Right cardiac atrium (tissue), 5 donors: Measurements from ENCODE around the gene PICALM. TPM values are rescaled to one million over a fixed set of nuclear protein-coding genes. Genes with fewer than 3 reads are reported as not detected.

ENCODE experiments used
- ATAC-seq, 2 donors: fragments of 200-7000 bp; cut with Tn5 transposase; one replicate each; pipeline versions ENCODE4 v1.8.0 to v1.9.1; 2020; ENCODE audit warnings: moderate library complexity in 2 of 2, mild to moderate bottlenecking in 1 of 2
- DNase-seq, 3 donors: peaks; one replicate each; pipeline ENCODE4 v3.0.0-alpha.2; 2020
- H3K27ac ChIP-seq: one replicate; pipeline ENCODE4 v1.5.1; 2013; ENCODE audit warnings: mild to moderate bottlenecking, low read length, control low read depth, moderate library complexity
- H3K27me3 ChIP-seq: one replicate; pipeline ENCODE4 v1.6.1; 2013; ENCODE audit not compliant: control insufficient read depth, insufficient read depth
- H3K4me1 ChIP-seq: one replicate; pipeline ENCODE4 v1.6.1; 2013; ENCODE audit warnings: low read length; ENCODE audit not compliant: control insufficient read depth, insufficient read depth
- H3K4me3 ChIP-seq: one replicate; pipeline ENCODE4 v1.5.1; 2013; ENCODE audit warnings: low read length, control low read depth
- H3K9me3 ChIP-seq: one replicate; pipeline ENCODE4 v1.6.1; 2013; ENCODE audit warnings: low read length; ENCODE audit not compliant: control insufficient read depth
- WGBS: extraction: QIAGEN DNeasy Blood & Tissue Kit; methylation state at CpG from one replicate; pipeline ENCODE4 v1.1.7; 2013; 5-methylcytosine and 5-hydroxymethylcytosine counted together
- intact Hi-C, 4 donors: fragments of 100-400 bp; cut with DNase I; formaldehyde crosslinking; loops; one replicate each; pipeline versions ENCODE4 v1.11.0 to v1.14.0; 2022 to 2023
- polyA plus RNA-seq: library from polyadenylated mRNA; stranded (reverse); fragments of 200-250 nt; gene quantifications from one replicate; pipeline ENCODE4 v1.2.3, GENCODE V29; 2013
- total RNA-seq, 4 donors: library from RNA; stranded (reverse); fragmentation: NEBNext Ultra II Directional; extraction: Animal tissue kit (Norgen Biotek cat#: 25700); gene quantifications; one replicate each; pipeline ENCODE4 v1.2.1, GENCODE V29; 2021
- donor health status: healthy with polysubstance abuse.
- donor health status: DM: no; HTN: yes; CAD: no.
- donor health status: DM: no; HTN: no; CAD: no.
- donor health status: DM: no; HTN: yes; CAD: no; lungs with severe emphysema.
- donor health status: DM: yes; HTN: yes; CAD: no.

PICALM gene
- total and polyA plus RNA-seq, 5 donors = 62.8 to 298 (median 175) TPM

- Histone ChIP-seq H3K27ac (no peak overlapping the region), H3K9me3 (no peaks in the 10 kb centered on the region), H3K4me1 (no peaks in the 10 kb centered on the region), H3K27me3 (no peaks in the 10 kb centered on the region), H3K4me3 (no peak overlapping the region)
- ATAC-seq (no peak), DNase-seq (no peak)
- WGBS = 84% methylated on average over 3 of the region's 3 CpGs
- intact Hi-C loops = no loop called here
These were observed 12.6 kb upstream of the PICALM start for GRCh38 chr11:86081455-86081854.

GRCh38 chr11:86079421-86079820 is 10.5 kb upstream of the PICALM start:
- no peak overlapping the region for H3K27ac ChIP-seq
- ATAC-seq (no peak), DNase-seq (no peak)
- no peaks in the 10 kb centered on the region for H3K9me3 ChIP-seq
- H3K4me3 ChIP-seq = no peak overlapping the region
- intact Hi-C loops = no loop called here
- H3K4me1 ChIP-seq = no peaks in the 10 kb centered on the region
- 81% methylated on average over 3 of the region's 3 CpGs for WGBS
- H3K27me3 ChIP-seq = no peaks in the 10 kb centered on the region

- Histone ChIP-seq H3K4me1 (peaks cover 4% of the 10 kb centered on the region), H3K27ac (no peak overlapping the region), H3K4me3 (no peak overlapping the region), H3K9me3 (no peaks in the 10 kb centered on the region), H3K27me3 (no peaks in the 10 kb centered on the region)
- intact Hi-C loops = no loop called here
- ATAC-seq (no peak), DNase-seq (no peak)
- WGBS = 87% methylated on average over 2 of the region's 2 CpGs
These were observed 5.1 kb upstream of the PICALM start for GRCh38 chr11:86073948-86074347.

- Histone ChIP-seq H3K4me1 (peaks cover 4% of the 10 kb centered on the region), H3K4me3 (no peak overlapping the region), H3K9me3 (no peaks in the 10 kb centered on the region), H3K27me3 (no peaks in the 10 kb centered on the region), H3K27ac (no peak overlapping the region)
- ATAC-seq = no peak
- WGBS = 95% methylated on average over 5 of the region's 5 CpGs
- intact Hi-C loops = no loop called here
- DNase-seq = no peak
These were observed 3.3 kb upstream of the PICALM start for GRCh38 chr11:86072211-86072610.

GRCh38 chr11:86070142-86071056 is 1.5 kb upstream of the PICALM start:
- ATAC-seq = no peak
- WGBS = 64% methylated on average over 2 of the region's 2 CpGs
- no peak overlapping the region for H3K4me3 ChIP-seq
- DNase-seq = no peak
- H3K27ac ChIP-seq = peak overlapping the region; percentile 100
- H3K4me1 ChIP-seq = peaks cover 4% of the 10 kb centered on the region
- no peaks in the 10 kb centered on the region for H3K27me3 ChIP-seq
- intact Hi-C loops = no loop called here
- H3K9me3 ChIP-seq = no peaks in the 10 kb centered on the region

GRCh38 chr11:86069408-86070101 is 671 bp upstream of the PICALM start:
- intact Hi-C loops = loop anchor here in 1 of 4 donors (5.0 kb wide), 1 partner anchor 123 kb away; no protein-coding TSS in a partner anchor
- ATAC-seq (peak; percentile 74 to 90), DNase-seq (peak in 1 of 3 donors; percentile 18)
- H3K4me1 ChIP-seq = peaks cover 4% of the 10 kb centered on the region
- H3K27ac ChIP-seq = peak overlapping the region; percentile 100
- no peaks in the 10 kb centered on the region for H3K9me3 ChIP-seq
- 4% methylated on average over 14 of the region's 14 CpGs for WGBS
- H3K4me3 ChIP-seq = peak overlapping the region; percentile 66
- no peaks in the 10 kb centered on the region for H3K27me3 ChIP-seq

GRCh38 chr11:86068138-86068871 is 579 bp downstream of the PICALM start:
- Histone ChIP-seq H3K27ac (peak overlapping the region; percentile 89), H3K9me3 (no peaks in the 10 kb centered on the region), H3K27me3 (no peaks in the 10 kb centered on the region), H3K4me1 (peaks cover 4% of the 10 kb centered on the region), H3K4me3 (peak overlapping the region; percentile 83)
- DNase-seq (peak; percentile 47 to 73 (median 70)), ATAC-seq (peak; percentile 8 to 15)
- WGBS = under 1% methylated on average over 47 of the region's 47 CpGs
- intact Hi-C loops = loop anchor here in 1 of 4 donors (5.0 kb wide), 1 partner anchor 124 kb away; no protein-coding TSS in a partner anchor

GRCh38 chr11:86067851-86068137 is 1.1 kb downstream of the PICALM start:
- no peaks in the 10 kb centered on the region for H3K27me3 ChIP-seq
- ATAC-seq (no peak), DNase-seq (no peak)
- intact Hi-C loops = loop anchor here in 1 of 4 donors (5.0 kb wide), 1 partner anchor 125 kb away; no protein-coding TSS in a partner anchor
- peak overlapping the region; percentile 89 for H3K27ac ChIP-seq
- H3K9me3 ChIP-seq = no peaks in the 10 kb centered on the region
- H3K4me3 ChIP-seq = peak overlapping the region; percentile 83
- H3K4me1 ChIP-seq = peaks cover 4% of the 10 kb centered on the region
- 0% methylated on average over 5 of the region's 5 CpGs for WGBS

GRCh38 chr11:86067009-86067850 is 1.7 kb downstream of the PICALM start:
- under 1% methylated on average over 11 of the region's 11 CpGs for WGBS
- H3K4me3 ChIP-seq = peak overlapping the region; percentile 83
- no peak for ATAC-seq
- peaks cover 4% of the 10 kb centered on the region for H3K4me1 ChIP-seq
- H3K27me3 ChIP-seq = no peaks in the 10 kb centered on the region
- no peak for DNase-seq
- no peaks in the 10 kb centered on the region for H3K9me3 ChIP-seq
- peak overlapping the region; percentile 89 for H3K27ac ChIP-seq
- intact Hi-C loops = loop anchor here in 1 of 4 donors (5.0 kb wide), 1 partner anchor 125 kb away; no protein-coding TSS in a partner anchor

GRCh38 chr11:86066657-86067008 is 2.3 kb downstream of the PICALM start:
- Histone ChIP-seq H3K27me3 (no peaks in the 10 kb centered on the region), H3K9me3 (no peaks in the 10 kb centered on the region), H3K4me3 (peak overlapping the region; percentile 83), H3K27ac (no peak overlapping the region), H3K4me1 (peaks cover 4% of the 10 kb centered on the region)
- ATAC-seq (no peak), DNase-seq (no peak)
- WGBS = 1% methylated on average over 5 of the region's 5 CpGs
- intact Hi-C loops = loop anchor here in 1 of 4 donors (5.0 kb wide), 1 partner anchor 126 kb away; no protein-coding TSS in a partner anchor
